Stimulated activated naive CD8-positive, alpha-beta T cell treated with anti-CD3 and anti-CD28 coated beads, Interleukin-15, Interleukin-2, amounts not matched to agents 100 U/mL and 50 U/mL, for 24 hours (primary cell): Measurements from ENCODE around the gene ANO3.
"Not testable (repeated sequence)": the region's sequence is repeated elsewhere in the genome, so short reads cannot be mapped to it uniquely, and the experiment has no call there.

ENCODE experiments used
- ATAC-seq: fragments of 150-1000 bp; cut with Tn5 transposase; one replicate; pipeline ENCODE4 v1.10.0; 2021
- DNase-seq: peaks from one replicate; pipeline ENCODE4 v3.0.0; 2021

ANO3 gene

GRCh38 chr11:26331911-26332571 is at the start of gene ANO3:
Gene ANO3, plus strand, starts transcription at chr11:26332130. Its CDS starts 146 bp downstream, at chr11:26332276.
- no peak for ATAC-seq
- peak; percentile 20 for DNase-seq

DNA sequence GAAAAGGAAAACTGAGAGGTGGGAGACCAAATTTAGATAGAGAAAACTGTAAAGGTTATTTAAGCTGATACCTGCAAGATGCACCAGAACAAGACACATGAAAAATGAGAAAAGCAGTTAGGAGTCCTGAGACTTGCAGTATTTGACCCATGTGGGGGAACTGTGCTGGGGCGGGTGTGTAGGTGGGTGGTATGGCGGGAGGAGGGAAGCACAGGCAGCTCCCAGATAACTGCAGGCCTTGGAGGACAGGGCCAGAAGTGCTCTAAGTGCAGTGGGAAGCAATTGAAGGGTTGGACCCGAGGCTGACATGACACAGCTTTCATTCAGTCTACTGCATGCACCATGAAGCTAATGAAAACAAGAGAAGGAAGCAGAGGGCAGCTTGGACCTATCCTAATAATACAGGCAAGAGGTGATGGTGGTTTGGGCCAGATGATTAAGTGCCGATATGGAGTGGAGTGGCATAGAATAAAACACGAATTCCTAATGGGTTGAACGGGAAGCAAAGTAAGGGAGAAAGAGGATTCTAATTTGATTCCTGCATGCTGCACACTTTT is 48.0 kb upstream of the ANO3 start:
- ATAC-seq (no peak), DNase-seq (no peak)

DNA sequence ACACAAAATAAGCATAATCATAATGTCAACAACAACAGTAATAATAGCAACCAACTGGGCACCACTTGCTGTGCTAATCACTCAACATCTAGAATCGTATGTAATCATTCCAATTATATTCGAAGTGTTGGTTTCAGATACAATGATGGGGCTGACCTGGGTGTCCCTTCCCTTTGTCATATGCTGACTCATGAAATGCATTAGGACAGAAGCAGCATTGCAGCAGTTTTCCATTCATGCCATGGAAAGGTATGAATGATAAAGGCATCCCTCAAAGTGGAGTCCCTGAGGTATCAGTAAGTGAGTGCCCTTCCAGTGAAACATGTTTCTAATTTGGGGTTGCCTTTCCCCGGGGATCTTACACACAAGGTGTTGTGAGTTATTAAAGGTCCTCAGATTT is 46.3 kb upstream of the ANO3 start:
- ATAC-seq (no peak), DNase-seq (no peak)

DNA sequence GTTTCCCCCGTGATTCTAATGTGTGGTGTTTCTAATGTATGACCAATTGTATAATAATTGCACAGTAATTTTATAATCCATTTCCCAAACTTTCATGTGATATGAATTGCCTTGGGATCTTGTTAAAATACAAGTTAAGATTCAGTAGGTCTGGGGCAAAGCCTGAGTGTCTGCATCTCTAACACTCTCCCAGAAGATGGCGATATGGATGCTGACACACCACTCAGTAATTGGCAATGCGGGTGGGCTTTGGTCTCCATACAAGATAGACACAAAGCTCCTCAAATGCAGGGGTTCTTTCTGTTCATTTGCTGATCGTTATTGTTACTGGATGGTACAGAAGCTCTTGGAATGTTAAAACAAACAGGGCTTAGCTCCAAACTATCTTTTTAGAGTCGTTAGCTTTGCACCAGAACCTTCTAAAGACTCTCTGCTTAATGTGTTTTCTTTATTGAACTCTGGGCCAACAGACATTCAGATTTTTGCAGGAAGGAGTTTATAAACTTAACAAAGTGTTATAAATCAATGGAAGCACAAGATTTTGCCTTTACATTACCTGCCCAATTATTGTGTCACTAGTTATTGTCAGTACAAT is 45.4 kb upstream of the ANO3 start:
- ATAC-seq (no peak), DNase-seq (no peak)

GRCh38 chr11:26287067-26287518 is 44.8 kb upstream of the ANO3 start:
- DNase-seq = no peak
- ATAC-seq = no peak

DNA sequence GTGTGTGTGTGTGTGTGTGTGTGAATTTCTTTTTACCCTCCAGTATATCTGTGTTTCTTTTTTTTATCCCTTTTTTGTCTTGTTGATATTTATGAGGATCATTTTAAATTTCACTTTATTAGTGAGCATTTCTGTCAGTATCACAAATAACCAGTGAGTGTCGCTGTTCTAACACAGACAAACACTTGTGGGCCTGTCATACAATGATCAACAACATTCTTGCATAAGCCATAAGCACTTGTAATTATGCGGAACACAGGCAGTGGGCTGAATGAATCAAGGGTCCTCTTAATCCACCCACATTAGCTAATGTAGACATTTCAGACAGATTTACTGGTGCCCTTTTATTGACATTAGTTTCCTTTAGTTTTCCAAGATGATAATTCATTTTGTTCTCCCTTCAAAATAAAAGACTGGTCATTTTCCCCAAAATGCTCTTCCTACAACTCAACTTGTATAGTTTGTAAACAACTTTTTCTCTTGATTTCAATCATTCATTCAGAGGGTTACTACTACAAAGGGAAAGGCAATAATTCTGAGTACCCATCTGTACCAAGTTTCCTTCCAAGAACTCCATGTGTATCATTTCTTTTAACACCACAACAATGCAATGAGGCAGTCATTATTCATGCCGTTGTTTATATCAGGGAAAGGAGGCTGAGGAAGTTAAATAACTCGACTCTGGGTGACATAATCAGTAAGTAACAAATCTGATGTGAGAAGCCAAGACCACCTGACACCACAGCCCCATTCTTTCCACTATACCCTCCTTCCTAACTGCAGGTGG is 34.5 kb upstream of the ANO3 start:
- no peak for ATAC-seq
- DNase-seq = no peak

GRCh38 chr11:26316372-26316771 is 15.6 kb upstream of the ANO3 start:
- DNase-seq, ATAC-seq: not testable (repeated sequence)

GRCh38 chr11:26319906-26320305 is 12.0 kb upstream of the ANO3 start:
- DNase-seq (no peak), ATAC-seq (no peak)

- no peak for DNase-seq
- no peak for ATAC-seq
Measured at GRCh38 chr11:26321516-26321915, 10.4 kb upstream of the ANO3 start.

DNA sequence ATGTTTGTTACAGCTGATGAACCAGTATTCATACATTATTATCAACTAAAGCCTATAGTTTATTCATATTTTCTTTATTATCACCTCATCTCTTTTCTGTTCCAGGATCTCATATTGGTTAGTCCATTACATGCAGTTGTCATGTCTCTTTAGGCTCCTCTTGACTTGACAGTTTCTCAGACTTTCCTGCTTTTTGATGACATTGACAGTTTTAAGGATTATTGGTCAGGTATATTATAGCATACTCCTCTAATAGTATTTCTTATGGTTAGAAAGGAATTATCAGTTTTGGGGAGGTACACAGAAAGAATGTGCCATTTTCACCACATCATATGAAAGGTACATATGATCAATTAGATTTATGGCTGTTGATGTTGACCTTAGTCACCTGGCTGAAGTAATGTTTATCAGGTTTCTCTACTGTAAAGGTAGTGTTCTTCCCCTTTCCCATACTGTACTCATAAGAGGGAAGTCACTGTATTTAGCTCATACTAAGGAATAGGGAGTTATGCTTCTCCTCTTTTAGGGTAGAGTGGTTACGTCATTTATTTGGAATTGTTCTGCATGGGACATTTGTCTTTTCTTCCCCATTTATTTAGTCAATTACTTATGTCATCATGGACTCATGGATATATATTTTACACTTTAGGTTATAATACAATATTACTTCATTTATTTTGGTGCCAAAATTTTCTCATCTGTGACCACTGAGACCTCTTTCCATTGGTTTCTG is 9.4 kb upstream of the ANO3 start:
- ATAC-seq (no peak), DNase-seq (no peak)

DNA sequence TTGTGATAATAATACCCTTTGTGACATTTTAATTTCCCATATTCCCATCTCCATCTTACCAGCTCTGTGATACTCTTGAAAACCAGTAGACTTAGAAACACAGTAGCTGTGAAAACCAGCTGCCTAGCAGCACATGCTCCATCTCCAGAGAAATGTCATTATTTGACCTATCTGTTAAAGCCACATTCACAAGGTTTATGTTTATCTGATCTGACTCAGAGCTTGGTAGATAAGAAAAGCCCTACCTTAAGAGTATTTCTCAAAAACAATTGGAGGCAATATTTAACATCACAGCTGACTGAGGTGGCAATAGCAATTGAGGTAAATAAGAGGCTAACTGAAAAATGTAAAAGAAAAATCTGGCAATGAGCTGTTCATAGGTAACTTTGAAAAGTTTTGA is 8.1 kb upstream of the ANO3 start:
- DNase-seq (no peak), ATAC-seq (no peak)

GRCh38 chr11:26324270-26324669 is 7.7 kb upstream of the ANO3 start:
- no peak for ATAC-seq
- DNase-seq = no peak

GRCh38 chr11:26326793-26327400 is 5.0 kb upstream of the ANO3 start:
- ATAC-seq (no peak), DNase-seq (no peak)

DNA sequence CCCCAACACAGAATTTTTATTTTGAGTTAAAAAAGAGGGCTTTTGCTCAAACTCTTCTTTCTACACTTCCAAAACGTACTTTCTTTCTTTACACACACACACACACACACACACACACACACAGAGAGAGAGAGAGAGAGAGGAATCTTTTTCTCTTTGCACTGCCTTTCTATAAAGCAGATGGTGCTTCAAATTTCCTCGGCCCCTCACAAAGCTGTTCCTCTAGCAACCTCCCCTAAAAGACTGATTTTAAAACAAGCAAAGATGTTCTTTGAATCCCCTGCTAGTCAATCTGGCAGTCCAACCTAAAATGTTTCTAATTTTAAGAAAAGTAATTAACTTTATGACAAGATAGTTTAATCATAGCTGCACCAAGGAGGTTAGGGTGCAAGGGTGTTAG is 2.7 kb upstream of the ANO3 start:
- ATAC-seq (no peak), DNase-seq (no peak)

GRCh38 chr11:26330262-26330661 is 1.7 kb upstream of the ANO3 start:
- ATAC-seq (no peak), DNase-seq (no peak)

GRCh38 chr11:26332572-26332915 is 614 bp downstream of the ANO3 start:
- ATAC-seq = no peak

DNA sequence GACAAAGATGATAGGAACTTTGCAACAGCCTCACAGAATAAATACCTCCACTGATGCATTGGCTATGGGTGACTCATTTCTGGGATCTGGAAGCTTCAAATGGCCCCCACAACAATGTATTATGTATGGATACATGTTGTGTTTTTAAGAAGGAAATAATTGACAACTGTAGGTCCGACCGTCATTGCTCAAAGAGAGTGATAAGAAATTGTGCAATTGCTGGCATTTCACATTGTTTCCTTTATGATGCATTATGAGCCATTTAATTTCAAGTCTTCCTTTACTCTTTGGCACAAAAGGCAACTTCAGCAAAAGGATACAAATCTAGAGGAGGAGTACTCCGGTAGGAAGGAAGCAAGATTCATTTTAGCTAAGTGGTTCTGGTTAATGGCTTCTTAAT is 2.0 kb downstream of the ANO3 start:
- no peak for ATAC-seq
- DNase-seq = no peak

More at GRCh38 chr11:26332572-26332915, 614 bp downstream of the ANO3 start:
- no peak for DNase-seq

- no peak for DNase-seq
- ATAC-seq = no peak
Measured at GRCh38 chr11:26335903-26336302, 4.0 kb downstream of the ANO3 start.

DNA sequence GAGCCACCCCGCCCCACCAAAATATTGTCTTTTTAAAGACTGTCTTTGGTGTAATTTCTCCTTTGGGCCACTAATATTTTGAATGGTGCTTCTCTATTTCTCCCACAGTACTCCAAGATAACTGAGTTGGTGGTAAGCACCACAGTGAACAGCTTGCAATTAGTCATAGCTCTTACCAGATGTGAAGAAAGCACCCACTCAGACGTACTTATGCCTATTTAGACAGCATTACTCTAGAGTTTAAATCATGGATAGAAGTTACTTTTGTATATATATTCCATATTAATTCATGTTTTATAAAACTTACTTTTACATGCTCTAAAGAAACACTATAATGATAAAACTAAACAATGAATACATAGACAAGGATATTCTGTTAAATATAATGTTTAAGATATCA is 12.7 kb downstream of the ANO3 start:
- no peak for ATAC-seq
- DNase-seq = no peak

DNA sequence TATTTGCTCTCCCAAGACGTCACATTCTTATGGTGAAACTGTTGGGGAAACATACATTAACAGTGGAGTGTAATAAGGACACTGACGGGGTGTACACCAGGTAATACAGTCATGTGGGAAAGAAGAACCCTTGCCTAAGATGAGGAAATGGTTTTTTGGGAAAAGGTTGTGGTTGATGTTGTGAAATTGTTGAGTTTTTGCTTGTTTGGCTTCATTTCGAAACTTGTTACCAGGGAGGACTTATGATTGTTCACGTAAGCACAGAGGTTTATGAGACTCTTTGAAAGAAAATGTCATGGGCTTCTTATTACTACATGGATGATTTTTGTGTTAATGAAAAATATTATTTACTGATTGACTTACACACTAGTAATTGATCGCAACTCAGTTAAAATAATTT is 16.8 kb downstream of the ANO3 start:
- no peak for ATAC-seq
- DNase-seq = no peak

GRCh38 chr11:26350002-26350401 is 18.1 kb downstream of the ANO3 start:
- ATAC-seq = no peak
- DNase-seq = no peak

- no peak for DNase-seq
Measured at GRCh38 chr11:26353010-26353409, 21.1 kb downstream of the ANO3 start.

More at GRCh38 chr11:26353010-26353409, 21.1 kb downstream of the ANO3 start:
- ATAC-seq = no peak
